ENCODE data around the gene ADISSP. TPM values are rescaled to one million over a fixed set of nuclear protein-coding genes. Genes with fewer than 3 reads are reported as not detected.

ADISSP gene
- total RNA-seq, 4 donors from 2014 or later = 11.6 to 17.0 (median 16.3) TPM

- intact Hi-C loops (cut with DNase I) = no loop called here
- TF ChIP-seq POLR2A (IDR thresholded peaks at IDR 0.05) (no peak), CTCF (IDR thresholded peaks at IDR 0.05) (no peak)
- H3K27ac ChIP-seq = no peak overlapping the region
- H3K36me3 ChIP-seq = no peaks in the 10 kb centered on the region
- peaks cover 8 to 12% of the 10 kb centered on the region in 2 donors for H3K4me1 ChIP-seq
- H3K9me3 ChIP-seq = no peaks in the 10 kb centered on the region
- 89 to 90% methylated on average over 4 of the region's 4 CpGs for WGBS, 2 donors
- H3K4me3 ChIP-seq (replicated peaks in 1 of 3) = no peak overlapping the region
- H3K27me3 ChIP-seq = no peaks in the 10 kb centered on the region
- no peak for DNase-seq
These were observed 8.0 kb upstream of the ADISSP start for GRCh38 chr20:3775457-3776108.

GRCh38 chr20:3771552-3772058, 4.1 kb upstream of the ADISSP start:
- 76 to 88% methylated on average over 7 of the region's 7 CpGs for WGBS, 2 donors
- TF ChIP-seq CTCF (IDR thresholded peaks at IDR 0.05) (no peak), POLR2A (IDR thresholded peaks at IDR 0.05) (no peak)

GRCh38 chr20:3768342-3769130, 983 bp upstream of the ADISSP start:
- intact Hi-C loops (cut with DNase I) = no loop called here
- WGBS, 2 donors = 1 to 2% methylated on average over 16 to 43 of the region's 51 CpGs
- no peaks in the 10 kb centered on the region for H3K36me3 ChIP-seq
- no peaks in the 10 kb centered on the region for H3K9me3 ChIP-seq
- TF ChIP-seq CTCF (IDR thresholded peaks at IDR 0.05) (peak in 5 of 6 experiments; percentile 20 to 56 (median 41)), POLR2A (IDR thresholded peaks at IDR 0.05) (peak; percentile 13 to 30)
- peak; percentile 80 to 83 for DNase-seq
- peak overlapping the region; percentile 70 to 88 (median 86) for H3K27ac ChIP-seq
- H3K4me3 ChIP-seq (replicated peaks in 1 of 3) = peak overlapping the region; percentile 63 to 80 (median 71)
- H3K27me3 ChIP-seq = no peaks in the 10 kb centered on the region
- H3K4me1 ChIP-seq = peaks cover 10 to 26% of the 10 kb centered on the region in 2 donors

More at GRCh38 chr20:3771552-3772058, 4.1 kb upstream of the ADISSP start:
- no peak for DNase-seq
- intact Hi-C loops (cut with DNase I) = no loop called here
- Histone ChIP-seq H3K4me3 (replicated peaks in 1 of 3) (no peak overlapping the region), H3K9me3 (no peaks in the 10 kb centered on the region), H3K27ac (no peak overlapping the region), H3K36me3 (no peaks in the 10 kb centered on the region), H3K27me3 (no peaks in the 10 kb centered on the region), H3K4me1 (peaks cover 10 to 22% of the 10 kb centered on the region in 2 donors)

GRCh38 chr20:3767110-3767426, 485 bp downstream of the ADISSP start:
- DNase-seq = peak in 1 of 2 donors; percentile 25
- Histone ChIP-seq H3K27me3 (no peaks in the 10 kb centered on the region), H3K4me3 (replicated peaks in 1 of 3) (peak overlapping the region; percentile 11 to 83 (median 71)), H3K36me3 (no peaks in the 10 kb centered on the region), H3K27ac (no peak overlapping the region), H3K9me3 (no peaks in the 10 kb centered on the region), H3K4me1 (peaks cover 10 to 26% of the 10 kb centered on the region in 2 donors)
- no peak for TF ChIP-seq POLR2A (IDR thresholded peaks at IDR 0.05)
- no peak for TF ChIP-seq CTCF (IDR thresholded peaks at IDR 0.05)
- intact Hi-C loops (cut with DNase I) = no loop called here
- WGBS, 2 donors = 2 to 4% methylated on average over 9 to 16 of the region's 21 CpGs

Measured in thyroid gland (tissue), 4 donors.